Glutamatergic neuron (in vitro differentiated cells): ENCODE data around the gene DNAJA3. TPM values are rescaled to one million over a fixed set of nuclear protein-coding genes. Genes with fewer than 3 reads are reported as not detected.

ENCODE experiments used
- DNase-seq: peaks from one replicate; pipeline ENCODE4 v3.0.0; 2022
- H3K27ac Mint-ChIP-seq: one replicate; pipeline ENCODE4 v1.8.0; 2020; ENCODE audit warnings: mild to moderate bottlenecking, mixed read lengths, inconsistent platforms; ENCODE audit not compliant: unreplicated experiment
- H3K27me3 Mint-ChIP-seq: one replicate; pipeline ENCODE4 v1.8.0; 2020; ENCODE audit warnings: mild to moderate bottlenecking, moderate library complexity, mixed read lengths, inconsistent platforms; ENCODE audit not compliant: unreplicated experiment
- H3K36me3 Mint-ChIP-seq: one replicate; pipeline ENCODE4 v1.8.0; 2020; ENCODE audit warnings: mild to moderate bottlenecking, mixed read lengths, inconsistent platforms; ENCODE audit not compliant: unreplicated experiment
- H3K4me1 Mint-ChIP-seq: one replicate; pipeline ENCODE4 v1.8.0; 2020; ENCODE audit warnings: mild to moderate bottlenecking, low read depth, mixed read lengths, inconsistent platforms; ENCODE audit not compliant: unreplicated experiment
- H3K4me3 Mint-ChIP-seq: one replicate; pipeline ENCODE4 v1.8.0; 2020; ENCODE audit warnings: mild to moderate bottlenecking, mixed read lengths, inconsistent platforms; ENCODE audit not compliant: unreplicated experiment
- H3K9me3 Mint-ChIP-seq: one replicate; pipeline ENCODE4 v1.8.0; 2020; ENCODE audit warnings: mild to moderate bottlenecking, moderate library complexity, mixed read lengths, inconsistent platforms; ENCODE audit not compliant: unreplicated experiment
- CTCF ChIP-seq: fragments of 200-600 bp; sonication (generic); IDR thresholded peaks from one replicate; pipeline ENCODE4 v1.5.0; 2021; ENCODE audit not compliant: partially characterized antibody, unreplicated experiment
- total RNA-seq: library from RNA; stranded (reverse); fragmentation: NEBNext Ultra II Directional; extraction: Animal tissue kit (Norgen Biotek cat#: 25700); gene quantifications from one replicate; pipeline ENCODE4 v1.2.1, GENCODE V29; 2021; ENCODE audit not compliant: unreplicated experiment

DNAJA3 gene
- total RNA-seq, 1 donor from 2014 or later = 32.6 TPM

- Mint-ChIP-seq H3K4me3 (no peak overlapping the region), H3K4me1 (no peaks in the 10 kb centered on the region), H3K27ac (no peak overlapping the region), H3K9me3 (peaks cover 3% of the 10 kb centered on the region), H3K36me3 (peaks cover 5% of the 10 kb centered on the region), H3K27me3 (peaks cover 7% of the 10 kb centered on the region)
- DNase-seq = no peak
- no peak for TF ChIP-seq CTCF
These were observed 63.4 kb downstream of the DNAJA3 start for GRCh38 chr16:4489030-4489429.

GRCh38 chr16:4491898-4492297, 66.2 kb downstream of the DNAJA3 start:
- H3K4me1 Mint-ChIP-seq = no peaks in the 10 kb centered on the region
- H3K9me3 Mint-ChIP-seq = no peaks in the 10 kb centered on the region
- H3K36me3 Mint-ChIP-seq = peaks cover 5% of the 10 kb centered on the region
- no peak overlapping the region for H3K27ac Mint-ChIP-seq
- no peak for TF ChIP-seq CTCF
- no peak for DNase-seq
- H3K4me3 Mint-ChIP-seq = no peak overlapping the region
- peaks cover 4% of the 10 kb centered on the region for H3K27me3 Mint-ChIP-seq

GRCh38 chr16:4494746-4495490, 69.2 kb downstream of the DNAJA3 start:
- Mint-ChIP-seq H3K27me3 (peaks cover 2% of the 10 kb centered on the region), H3K9me3 (no peaks in the 10 kb centered on the region), H3K4me1 (peaks cover 17% of the 10 kb centered on the region), H3K27ac (no peak overlapping the region), H3K4me3 (no peak overlapping the region), H3K36me3 (peaks cover 5% of the 10 kb centered on the region)
- no peak for TF ChIP-seq CTCF
- DNase-seq = no peak

GRCh38 chr16:4495766-4496165, 70.1 kb downstream of the DNAJA3 start:
- Mint-ChIP-seq H3K27me3 (peaks cover 2% of the 10 kb centered on the region), H3K4me3 (no peak overlapping the region), H3K9me3 (no peaks in the 10 kb centered on the region), H3K36me3 (peaks cover 5% of the 10 kb centered on the region), H3K4me1 (peaks cover 24% of the 10 kb centered on the region), H3K27ac (no peak overlapping the region)
- no peak for TF ChIP-seq CTCF
- no peak for DNase-seq

GRCh38 chr16:4496305-4496704, 70.6 kb downstream of the DNAJA3 start:
- TF ChIP-seq CTCF = no peak
- no peak overlapping the region for H3K27ac Mint-ChIP-seq
- H3K4me3 Mint-ChIP-seq = no peak overlapping the region
- DNase-seq = no peak
- no peaks in the 10 kb centered on the region for H3K9me3 Mint-ChIP-seq
- H3K36me3 Mint-ChIP-seq = peaks cover 5% of the 10 kb centered on the region
- peaks cover 26% of the 10 kb centered on the region for H3K4me1 Mint-ChIP-seq
- H3K27me3 Mint-ChIP-seq = peaks cover 2% of the 10 kb centered on the region
